HG02610 (cell line): ENCODE results near the gene S100A2.
"Not testable (repeated sequence)": the region's sequence is repeated elsewhere in the genome, so short reads cannot be mapped to it uniquely, and the experiment has no call there.

Source experiments
- ATAC-seq: cut with Tn5 transposase; IDR thresholded peaks from one replicate; pipeline ENCODE4 v1.9.1; 2021; ENCODE audit warnings: mild to moderate bottlenecking, moderate library complexity; ENCODE audit not compliant: unreplicated experiment

Gene S100A2

DNA sequence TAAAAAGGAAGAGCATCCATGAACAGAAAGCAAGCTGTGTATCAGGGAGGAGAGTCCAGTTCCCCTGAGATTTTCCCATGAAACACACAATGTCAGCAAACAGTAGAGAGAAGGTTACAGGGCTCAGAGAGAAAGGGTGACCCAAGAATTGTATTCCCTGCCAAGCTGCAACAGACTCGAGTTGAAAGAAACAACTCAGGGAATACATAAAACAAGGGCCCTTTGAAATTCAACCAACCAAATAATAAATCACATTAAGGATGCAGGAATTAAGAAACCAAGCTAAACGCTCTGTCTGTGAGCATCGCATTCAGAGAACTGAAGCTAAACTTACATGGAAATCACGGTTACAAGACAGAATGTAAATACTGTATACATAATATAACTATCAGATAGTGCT lies 27.1 kb upstream of the S100A2 start:
- ATAC-seq: no peak

DNA sequence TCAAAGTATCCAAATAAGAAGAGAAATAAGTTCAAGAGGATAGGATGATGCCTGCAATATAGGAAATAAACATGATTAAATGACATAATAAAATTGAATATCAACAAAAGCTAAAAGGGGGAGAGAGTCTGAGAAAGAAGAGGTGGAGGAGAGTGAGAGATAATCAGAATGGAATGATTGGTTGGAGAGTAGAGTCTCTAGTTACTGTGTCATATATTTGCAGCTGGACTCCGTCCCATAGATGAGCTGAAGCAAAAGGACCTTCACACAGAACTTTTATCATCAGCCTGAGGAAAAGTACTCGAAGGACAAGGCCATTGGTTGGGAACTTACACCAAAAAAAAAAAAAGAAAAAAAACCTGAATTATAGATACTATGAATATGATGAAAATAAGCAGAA lies 22.8 kb upstream of the S100A2 start:
- no peak for ATAC-seq

DNA sequence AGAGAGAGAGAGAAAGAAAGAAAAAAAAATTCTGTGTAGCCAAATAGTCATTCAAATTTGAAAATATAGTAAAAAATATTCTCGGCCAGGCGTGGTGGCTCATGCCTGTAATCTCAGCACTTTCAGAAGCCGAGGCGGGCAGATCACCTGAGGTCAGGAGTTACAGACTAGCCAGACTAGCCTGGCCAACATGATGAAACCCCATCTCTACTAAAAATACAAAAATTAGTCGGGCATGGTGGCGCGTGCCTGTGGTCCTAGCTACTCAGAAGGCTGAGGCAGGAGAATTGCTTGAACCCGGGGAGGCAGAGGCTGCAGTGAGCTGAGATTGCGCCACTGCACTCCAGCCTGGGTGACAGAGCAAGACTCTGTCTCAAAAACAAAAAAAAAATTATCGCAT lies 22.4 kb upstream of the S100A2 start:
- ATAC-seq: not testable (repeated sequence)

DNA sequence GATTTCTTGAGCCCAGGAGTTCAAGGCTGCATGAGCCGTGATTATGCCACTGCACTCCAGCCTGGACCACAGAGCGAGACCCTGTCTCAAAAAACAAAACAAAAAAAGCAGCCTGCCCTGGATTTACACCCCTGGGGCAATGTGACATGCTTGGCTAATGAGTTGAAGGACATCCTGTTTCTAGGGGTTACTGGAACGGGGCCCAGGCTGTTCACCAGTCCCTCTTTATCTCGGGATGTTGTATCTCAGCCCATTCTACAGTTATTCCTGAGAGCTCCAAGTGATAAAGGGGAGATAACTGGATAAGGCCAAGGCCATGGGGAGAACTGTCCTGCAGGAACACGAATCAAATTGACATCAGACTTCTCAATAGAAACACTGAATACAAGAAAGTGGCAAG lies 21.7 kb upstream of the S100A2 start:
- no peak for ATAC-seq

DNA sequence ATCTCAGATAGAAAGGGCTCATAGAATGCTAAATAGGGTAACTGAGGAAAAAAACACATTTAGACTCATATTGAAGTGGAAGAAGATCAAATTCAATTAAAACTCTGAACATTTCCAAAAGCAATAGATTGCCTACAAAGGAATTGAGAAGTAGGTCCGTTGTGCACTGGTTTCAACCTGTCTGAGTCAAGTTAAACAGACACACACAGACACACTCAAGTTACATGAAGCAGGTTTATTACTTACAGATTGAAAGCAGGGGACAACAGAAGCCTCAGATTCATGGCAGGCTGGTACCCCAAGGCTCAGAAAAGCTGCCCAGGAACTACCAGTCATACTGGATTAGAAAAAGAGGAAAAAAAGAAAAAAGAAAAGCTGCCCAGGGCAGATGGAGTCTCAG lies 20.7 kb upstream of the S100A2 start:
- no peak for ATAC-seq

DNA sequence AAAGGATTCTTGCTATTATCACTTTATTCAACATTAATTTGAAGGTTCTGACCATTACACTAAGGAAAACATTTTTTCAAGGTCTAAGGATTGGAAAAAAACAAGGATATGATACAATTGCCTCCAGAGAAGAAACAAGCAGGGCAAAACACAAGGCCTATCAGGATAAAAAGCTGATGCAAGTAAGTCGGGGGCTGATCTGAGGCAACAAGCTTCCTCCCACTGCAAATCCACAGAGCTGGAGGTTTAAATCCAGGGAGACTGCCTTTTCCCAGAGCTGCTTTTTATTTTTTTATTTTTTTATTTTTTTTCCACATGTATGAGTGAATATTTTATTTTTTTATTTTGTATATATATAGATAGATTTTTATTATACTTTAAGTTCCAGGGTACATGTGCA lies 19.4 kb upstream of the S100A2 start:
- no peak for ATAC-seq

DNA sequence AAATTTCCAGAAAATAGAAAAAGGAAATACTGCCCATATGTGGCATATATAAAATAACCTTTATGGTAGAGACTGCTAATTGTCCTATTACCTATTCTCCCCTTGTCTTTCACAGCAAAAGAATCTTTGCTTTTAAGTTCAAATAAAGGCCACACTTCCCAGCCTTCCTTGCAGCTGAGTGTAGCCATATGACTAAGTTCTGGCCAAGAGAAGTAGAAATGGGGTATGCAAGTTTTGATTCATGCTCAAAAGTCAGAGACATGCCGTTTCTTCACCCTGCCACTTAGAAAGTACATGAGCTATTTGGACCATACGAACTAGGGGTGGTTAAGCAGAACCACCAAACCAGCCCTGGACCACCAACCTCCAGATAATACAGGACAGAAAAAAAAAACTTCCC lies 18.3 kb upstream of the S100A2 start:
- ATAC-seq: no peak

DNA sequence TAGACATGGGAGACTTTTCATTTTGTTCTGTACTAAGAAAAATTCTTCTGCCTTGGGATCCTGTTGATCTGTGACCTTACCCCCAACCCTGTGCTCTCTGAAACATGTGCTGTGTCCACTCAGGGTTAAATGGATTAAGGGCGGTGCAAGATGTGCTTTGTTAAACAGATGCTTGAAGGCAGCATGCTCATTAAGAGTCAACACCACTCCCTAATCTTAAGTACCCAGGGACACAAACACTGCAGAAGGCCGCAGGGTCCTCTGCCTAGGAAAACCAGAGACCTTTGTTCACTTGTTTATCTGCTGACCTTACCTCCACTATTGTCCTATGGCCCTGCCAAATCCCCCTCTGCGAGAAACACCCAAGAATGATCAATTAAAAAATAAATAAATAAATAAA lies 17.9 kb upstream of the S100A2 start:
- not testable (repeated sequence) for ATAC-seq

DNA sequence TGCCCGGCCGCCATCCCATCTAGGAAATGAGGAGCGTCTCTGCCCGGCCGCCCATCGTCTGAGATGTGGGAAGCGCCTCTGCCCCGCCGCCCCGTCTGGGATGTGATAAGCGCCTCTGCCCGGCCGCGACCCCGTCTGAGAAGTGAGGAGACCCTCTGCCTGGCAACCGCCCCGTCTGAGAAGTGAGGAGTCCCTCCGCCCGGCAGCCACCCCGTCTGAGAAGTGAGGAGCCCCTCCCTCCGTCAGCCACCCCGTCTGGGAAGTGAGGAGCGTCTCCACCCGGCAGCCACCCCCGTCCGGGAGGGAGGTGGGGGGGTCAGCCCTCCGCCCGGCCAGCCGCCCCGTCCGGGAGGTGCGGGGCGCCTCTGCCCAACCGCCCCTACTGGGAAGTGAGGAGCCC lies 17.2 kb upstream of the S100A2 start:
- ATAC-seq: not testable (repeated sequence)

DNA sequence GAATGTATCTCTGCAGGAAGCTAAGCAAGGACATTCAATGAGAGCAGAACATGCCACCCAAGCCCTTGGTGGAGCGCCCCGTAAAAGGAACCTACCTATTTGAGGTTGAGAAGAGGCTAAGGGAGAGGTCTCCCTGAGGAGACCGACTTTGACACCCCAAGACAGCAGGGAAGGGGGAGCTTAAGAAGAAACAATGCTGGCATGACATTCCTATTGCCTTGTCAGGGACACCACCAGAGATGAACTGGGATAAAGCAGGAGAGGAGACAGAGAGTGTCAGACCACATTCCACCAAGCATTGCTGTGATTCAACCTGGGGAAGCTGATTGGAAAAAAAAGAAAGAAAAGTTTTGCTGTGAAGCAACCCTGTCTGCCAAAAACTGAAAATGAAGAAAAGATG lies 13.3 kb upstream of the S100A2 start:
- ATAC-seq: no peak

DNA sequence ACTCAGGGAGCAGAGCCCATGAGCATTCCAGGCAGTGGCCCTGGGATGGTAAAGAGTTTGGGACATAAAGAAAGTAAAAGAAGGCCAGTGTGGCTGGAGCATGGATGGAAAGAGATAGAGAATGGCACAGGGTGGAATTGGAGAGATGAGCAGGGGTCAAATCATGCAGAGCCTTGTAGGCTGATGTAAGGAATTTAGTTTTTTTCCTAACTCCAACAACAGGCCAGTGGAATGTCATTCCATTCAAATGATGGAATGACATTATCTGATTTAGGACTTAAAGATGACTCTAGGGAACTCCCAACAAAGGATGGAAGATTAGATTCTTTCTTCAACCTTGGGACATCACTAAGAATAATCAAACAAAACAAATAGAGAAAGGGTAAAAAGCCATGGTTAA lies 12.8 kb upstream of the S100A2 start:
- no peak for ATAC-seq

DNA sequence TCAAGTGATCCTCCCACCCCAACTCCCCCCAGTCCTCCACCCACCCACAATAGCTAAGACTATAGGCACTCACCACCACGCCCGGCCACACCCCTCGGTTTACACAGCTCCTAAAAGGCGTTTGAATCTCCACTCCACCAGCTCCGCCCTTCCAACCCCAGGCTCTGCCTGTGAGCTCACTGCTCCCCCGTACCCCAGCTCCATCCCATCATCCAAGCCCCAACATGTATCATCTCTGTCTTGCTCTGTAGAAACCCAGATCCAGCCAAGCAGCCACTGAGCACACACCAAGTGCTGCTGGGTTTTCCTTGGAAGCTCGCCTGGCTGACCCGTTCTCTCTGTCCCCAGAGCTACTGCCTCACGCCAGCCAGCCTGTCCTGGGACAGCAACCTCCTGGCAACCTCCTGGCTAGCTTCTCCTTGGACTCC lies 12.0 kb upstream of the S100A2 start:
- ATAC-seq: no peak

DNA sequence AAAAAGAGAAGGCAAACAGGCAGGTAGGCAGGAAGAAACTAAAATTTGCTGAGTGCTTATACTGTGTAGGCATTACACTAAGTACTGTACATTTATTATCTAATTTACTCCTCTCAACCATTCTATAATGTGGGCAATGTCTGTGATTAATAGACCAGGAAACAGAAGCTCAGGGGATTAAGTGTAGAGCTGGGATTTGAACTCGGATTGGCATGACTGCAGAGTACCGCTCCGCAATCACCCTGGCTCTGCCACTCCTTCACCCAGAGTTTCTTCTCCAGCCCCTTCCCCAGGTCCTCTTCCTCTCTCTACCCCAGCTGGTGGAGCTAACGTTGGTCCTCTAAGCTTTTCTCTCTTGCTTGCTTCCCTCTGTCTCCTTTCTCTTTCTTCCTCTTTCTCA lies 11.5 kb upstream of the S100A2 start:
- no peak for ATAC-seq

DNA sequence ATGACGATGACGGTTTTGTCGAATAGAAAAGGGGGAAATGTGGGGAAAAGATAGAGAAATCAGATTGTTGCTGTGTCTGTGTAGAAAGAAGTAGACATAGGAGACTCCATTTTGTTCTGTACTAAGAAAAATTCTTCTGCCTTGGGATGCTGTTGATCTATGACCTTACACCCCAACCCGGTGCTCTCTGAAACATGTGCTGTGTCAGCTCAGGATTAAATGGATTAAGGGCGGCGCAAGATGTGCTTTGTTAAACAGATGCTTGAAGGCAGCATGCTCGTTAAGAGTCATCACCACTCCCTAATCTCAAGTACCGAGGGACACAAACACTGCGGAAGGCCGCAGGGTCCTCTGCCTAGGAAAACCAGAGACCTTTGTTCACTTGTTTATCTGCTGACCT lies 9.9 kb upstream of the S100A2 start:
- ATAC-seq: not testable (repeated sequence)

DNA sequence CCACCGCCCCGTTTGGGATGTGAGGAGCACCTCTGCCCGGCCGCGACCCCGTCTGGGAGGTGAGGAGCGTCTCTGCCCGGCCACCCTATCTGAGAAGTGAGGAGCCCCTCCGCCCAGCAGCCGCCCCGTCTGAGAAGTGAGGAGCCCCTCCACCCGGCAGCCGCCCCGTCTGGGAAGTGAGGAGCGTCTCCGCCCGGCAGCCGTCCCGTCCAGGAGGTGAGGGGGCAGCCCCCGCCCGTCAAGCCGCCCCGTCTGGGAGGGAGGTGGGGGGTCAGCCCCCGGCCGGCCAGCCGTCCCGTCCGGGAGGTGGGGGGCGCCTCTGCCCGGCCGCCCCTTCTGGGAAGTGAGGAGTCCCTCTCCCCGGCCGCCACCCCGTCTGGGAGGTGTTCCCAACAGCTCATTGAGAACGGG lies 9.4 kb upstream of the S100A2 start:
- ATAC-seq: not testable (repeated sequence)

DNA sequence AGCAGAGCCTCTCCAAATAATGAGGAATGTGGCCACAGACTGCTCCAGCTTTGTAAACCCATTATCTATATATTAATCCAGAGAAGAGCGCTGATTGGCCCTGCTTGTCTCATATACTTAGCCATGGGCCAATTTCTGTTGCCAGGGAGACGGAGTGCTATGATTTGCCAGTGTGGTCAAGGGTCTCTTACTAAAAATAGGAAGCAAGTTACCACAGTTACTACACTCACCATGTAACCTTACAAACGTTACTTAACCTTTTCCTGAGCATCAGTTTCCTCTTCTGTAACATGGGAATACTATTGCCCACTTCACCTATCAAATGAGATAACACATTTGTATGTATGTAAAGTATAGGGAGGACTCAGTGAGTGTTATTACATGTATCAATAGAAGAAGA lies 7.7 kb upstream of the S100A2 start:
- no peak for ATAC-seq

DNA sequence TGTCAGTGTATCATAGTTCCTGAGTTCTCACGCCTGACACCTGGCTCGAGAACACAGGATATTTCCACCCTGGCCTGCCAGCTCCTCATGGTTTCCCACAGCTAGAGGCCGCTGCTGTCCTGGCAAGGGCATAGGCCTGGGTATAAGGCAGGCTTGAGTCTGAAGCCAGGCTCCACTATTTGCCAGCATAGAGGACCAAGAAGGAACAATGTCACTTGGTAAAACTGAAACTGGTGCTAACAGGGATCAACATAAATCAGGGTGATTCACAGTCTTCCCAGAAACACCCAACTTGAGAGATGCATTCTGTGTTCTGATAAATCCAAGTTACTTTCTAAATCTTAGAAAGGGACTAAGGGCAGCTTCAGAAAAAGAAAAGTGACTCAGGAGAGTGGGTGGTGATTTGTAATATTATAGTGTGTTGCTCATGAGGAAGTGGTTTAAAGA lies 6.9 kb upstream of the S100A2 start:
- peak; percentile 58 for ATAC-seq

DNA sequence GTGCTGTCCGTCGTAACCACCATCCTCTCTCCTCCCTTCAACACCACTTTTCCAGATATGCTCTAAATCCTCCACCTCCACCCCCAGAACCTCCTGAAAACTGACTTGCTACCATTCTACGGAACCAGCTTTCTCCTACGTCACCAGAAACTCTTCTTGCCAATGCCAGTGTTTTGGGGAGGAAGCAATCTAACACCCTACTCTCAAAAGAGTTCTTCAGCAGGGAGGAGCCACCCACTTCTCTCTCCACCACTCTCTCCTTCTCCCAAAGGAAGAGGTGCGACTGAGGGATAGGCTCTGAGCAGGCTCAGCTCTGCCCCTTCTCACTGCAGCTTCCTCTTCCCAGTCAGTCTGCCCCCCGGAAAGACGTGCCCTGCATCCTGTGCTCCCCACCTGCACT lies 6.1 kb upstream of the S100A2 start:
- no peak for ATAC-seq

DNA sequence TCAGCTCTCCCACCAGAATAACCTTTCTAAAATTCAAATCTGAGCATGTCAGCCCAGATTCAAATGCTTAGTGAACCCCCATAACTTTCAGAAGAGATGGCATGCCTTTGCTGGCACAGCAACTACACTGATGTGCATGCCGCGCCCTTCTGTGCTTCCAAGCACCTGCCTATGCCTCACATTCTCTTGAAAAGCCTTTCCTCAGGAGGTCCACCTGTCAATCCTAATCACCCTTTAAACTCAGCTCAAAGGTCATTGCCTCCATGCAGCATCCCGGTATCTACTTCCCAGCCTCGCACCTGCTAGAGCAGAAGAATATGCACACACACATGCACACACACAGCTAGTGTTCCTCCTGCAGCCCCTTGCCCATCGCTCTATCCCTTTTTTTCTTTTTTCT lies 5.2 kb upstream of the S100A2 start:
- ATAC-seq: no peak

DNA sequence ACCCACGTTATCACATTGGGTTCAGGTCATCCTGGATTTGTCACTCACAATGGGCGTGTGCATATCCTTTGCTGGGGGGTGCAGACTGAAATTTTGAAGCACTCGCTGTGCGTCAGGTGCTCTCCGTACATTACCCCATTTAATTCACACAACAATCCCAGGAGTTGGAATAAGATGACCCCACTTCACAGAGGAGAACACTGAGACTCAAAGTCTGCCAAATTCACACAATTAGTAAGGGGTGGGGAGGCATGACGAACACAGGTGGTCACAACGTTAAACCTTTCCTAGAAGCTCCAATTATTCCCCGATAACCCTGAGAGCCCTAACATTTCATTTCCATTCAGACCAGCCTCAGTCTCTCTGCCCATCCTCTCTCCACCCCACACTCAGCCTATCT lies 3.8 kb upstream of the S100A2 start:
- no peak for ATAC-seq

DNA sequence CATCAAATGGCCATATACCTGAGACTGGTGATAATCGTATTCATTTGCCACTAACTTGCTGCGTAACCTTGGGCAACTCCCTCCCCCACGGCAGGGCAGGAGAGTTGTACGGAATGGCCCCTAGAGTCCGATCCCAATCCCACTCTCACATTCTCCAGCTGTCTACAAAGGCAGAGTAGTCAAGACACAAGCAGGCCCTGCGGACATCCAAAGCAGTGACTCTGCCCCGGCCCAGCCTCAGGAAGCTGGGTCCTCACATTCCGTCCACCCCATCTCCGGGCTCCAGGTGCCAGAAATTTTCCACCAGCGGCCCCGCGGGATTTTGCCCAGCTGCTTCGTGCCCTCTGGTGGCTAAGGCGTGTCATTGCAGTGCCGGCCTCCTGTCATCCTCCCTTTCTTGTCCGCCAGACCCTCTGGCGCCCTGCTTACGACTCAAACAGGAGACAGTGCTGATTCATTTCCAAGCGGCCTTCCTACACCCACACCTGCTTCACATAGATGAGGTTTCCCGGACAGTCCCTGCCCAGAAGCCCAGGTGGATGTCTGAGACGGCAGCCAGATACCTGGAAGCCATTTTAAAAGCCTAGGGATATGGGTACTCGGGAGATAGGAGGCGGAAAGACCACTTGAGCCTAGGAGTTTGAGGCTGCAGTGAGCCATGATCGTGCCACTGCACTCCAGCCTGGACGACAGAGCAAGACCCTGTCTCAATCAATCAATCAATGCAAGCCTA lies 2.9 kb upstream of the S100A2 start:
- ATAC-seq: no peak

DNA sequence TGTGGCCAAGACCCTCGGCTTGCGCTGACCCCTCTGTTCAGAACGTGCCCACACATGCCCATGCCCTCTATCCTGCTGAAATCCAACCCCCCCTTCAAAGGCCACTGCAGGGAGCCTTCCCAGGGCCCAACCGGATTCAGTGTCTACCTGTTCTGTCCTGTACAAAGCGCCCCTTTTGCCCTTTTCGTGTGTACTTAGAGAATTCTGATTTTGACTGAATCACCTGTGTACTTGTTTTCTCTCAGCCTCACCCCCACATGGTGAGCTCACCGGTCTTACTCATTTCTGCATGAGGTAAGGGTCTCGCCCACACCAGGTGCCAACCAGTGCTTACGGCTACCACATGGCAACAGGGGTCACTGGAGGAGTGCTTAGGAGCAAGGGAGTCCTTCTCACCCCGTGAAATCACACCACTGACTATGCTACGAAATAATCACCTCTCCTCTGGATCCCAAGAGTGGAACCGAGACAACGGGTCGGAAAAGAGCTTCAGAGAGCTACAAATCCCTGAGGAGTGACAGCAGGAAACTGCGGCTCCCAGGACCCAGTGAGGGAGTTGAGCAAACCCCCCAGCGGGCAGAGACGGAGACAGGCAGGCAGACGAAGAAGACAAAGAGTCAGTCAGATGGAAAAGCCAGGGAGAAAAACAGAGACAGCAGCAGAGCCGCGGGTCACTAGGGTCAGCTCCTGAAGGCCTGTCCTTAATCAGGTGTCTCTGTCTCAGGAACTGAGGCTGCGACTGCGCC lies 2.1 kb upstream of the S100A2 start:
- ATAC-seq: no peak
